K562 (cell line): ENCODE data around the gene ANAPC16. TPM values are rescaled to one million over a fixed set of nuclear protein-coding genes. Genes with fewer than 3 reads are reported as not detected.

Experiments used
- CHD2 ChIP-seq: IDR thresholded peaks from 2 replicates; pipeline ENCODE4 v1.6.1; 2011; ENCODE audit warnings: low read depth, low read length
- FOXJ3 ChIP-seq: sonication (generic); formaldehyde crosslinking; IDR thresholded peaks from 2 replicates; pipeline ENCODE4 v1.4.0; 2020; ENCODE audit warnings: mild to moderate bottlenecking, missing genetic modification reagents
- HIVEP1 ChIP-seq: fragments of 250-450 bp; sonication (Bioruptor Pico); IDR thresholded peaks from 2 replicates; pipeline ENCODE4 v1.4.0; 2020; ENCODE audit warnings: mild to moderate bottlenecking
- JUN ChIP-seq, 2 experiments: sonication (generic) in 1 of 2; formaldehyde crosslinking in 1 of 2; IDR thresholded peaks; 2 replicates each; pipeline versions ENCODE4 v1.6.1 to v1.8.0; 2012 to 2022; ENCODE audit warnings: borderline replicate concordance in 2 of 2, mild to moderate bottlenecking in 2 of 2, improper control_type of control experiment in 1 of 2, low read depth in 1 of 2, low read length in 1 of 2, missing genetic modification reagents in 1 of 2
- JUNB ChIP-seq: fragments of 450-650 bp; formaldehyde crosslinking; conservative IDR thresholded peaks from 2 replicates; pipeline ENCODE4 v1.4.0; 2020; ENCODE audit warnings: mild to moderate bottlenecking
- MAZ ChIP-seq, 2 experiments: fragments of 450-650 bp in 1 of 2; sonication (generic) in 1 of 2; formaldehyde crosslinking; IDR thresholded peaks in 1 of 2; conservative IDR thresholded peaks in 1 of 2; 2 replicates each; pipeline versions ENCODE4 v1.4.0 to v1.5.0; 2020; ENCODE audit warnings: mild to moderate bottlenecking in 1 of 2, missing genetic modification reagents in 1 of 2
- SIN3A ChIP-seq, 2 experiments: fragments of 150-350 bp in 1 of 2; IDR thresholded peaks; 2 replicates each; pipeline ENCODE4 v1.6.1; 2011 to 2016; ENCODE audit warnings: borderline replicate concordance in 2 of 2, low read depth in 2 of 2, low read length in 2 of 2, mild to moderate bottlenecking in 2 of 2, moderate library complexity in 2 of 2; ENCODE audit not compliant: control insufficient read depth in 1 of 2
- SMAD4 ChIP-seq: fragments of 250-450 bp; sonication (Bioruptor Pico); conservative IDR thresholded peaks from 2 replicates; pipeline ENCODE4 v1.8.0; 2021; ENCODE audit warnings: inconsistent platforms, mild to moderate bottlenecking, moderate library complexity
- TRIM28 ChIP-seq: fragments of 450-650 bp; IDR thresholded peaks from 2 replicates; pipeline ENCODE4 v1.6.1; 2017
- XRCC4 ChIP-seq: IDR thresholded peaks from one replicate; pipeline ENCODE4 v1.6.1; 2011; ENCODE audit not compliant: insufficient read depth, insufficient read length; ENCODE audit errors: extremely low read depth
- ZNF316 ChIP-seq: fragments of 450-650 bp; IDR thresholded peaks from 2 replicates; pipeline ENCODE4 v1.6.1; 2016
- ZNF583 ChIP-seq: fragments of 250-450 bp; sonication (Bioruptor Pico); IDR thresholded peaks from 2 replicates; pipeline ENCODE4 v1.4.0; 2020
- polyA plus RNA-seq, 8 experiments: library from polyadenylated mRNA; depleted of rRNA in 4 of 8; stranded (reverse) in 5 of 8; unstranded in 3 of 8; fragments of >200 nt; fragmentation: Nextera tagmentation in 2 of 8; fragmentation: Illumina TruSeq in 1 of 8; extraction: Ambion mirVana in 2 of 8; extraction: Trizol in 1 of 8; gene quantifications; 2 replicates each; pipeline versions ENCODE4 v1.2.1 to v1.2.3, GENCODE V29; 2011 to 2014; ENCODE audit warnings: inconsistent platforms in 1 of 8, missing spikeins in 1 of 8
- total RNA-seq, 7 experiments: library from RNA; depleted of rRNA in 6 of 7; stranded (reverse); fragments of >200 nt in 6 of 7; fragmentation: Illumina TruSeq in 2 of 7; extraction: Trizol in 2 of 7; gene quantifications; 2 replicates each; pipeline versions ENCODE4 v1.2.1 to v1.2.3, GENCODE V29; 2011 to 2021; ENCODE audit warnings: low replicate concordance in 1 of 7
- TF ChIP-seq, protein P1 (sequence below): fragments of 250-450 bp; sonication (Bioruptor Pico); IDR thresholded peaks from 2 replicates; pipeline ENCODE4 v1.8.0; 2021; ENCODE audit warnings: mild to moderate bottlenecking, moderate library complexity
- TF ChIP-seq, protein P2 (sequence below): fragments of 450-650 bp; formaldehyde crosslinking; IDR thresholded peaks from 2 replicates; pipeline ENCODE4 v1.4.0; 2020; ENCODE audit warnings: mild to moderate bottlenecking
- TF ChIP-seq, protein P3 (sequence below): fragments of 150-350 bp; conservative IDR thresholded peaks from 2 replicates; pipeline ENCODE4 v1.6.1; 2014; ENCODE audit warnings: low read length
- TF ChIP-seq, protein P4 (sequence below): sonication (generic); formaldehyde crosslinking; IDR thresholded peaks from 2 replicates; pipeline ENCODE4 v1.8.1; 2022; ENCODE audit warnings: missing genetic modification reagents
- TF ChIP-seq, protein P5 (sequence below): fragments of 450-650 bp; formaldehyde crosslinking; IDR thresholded peaks from 2 replicates; pipeline ENCODE4 v1.4.0; 2022; ENCODE audit warnings: missing genetic modification characterization

The ANAPC16 gene
- total and polyA plus RNA-seq, 9 of the 15 experiments (the other 6 are each of a cell fraction or from before 2014, with no cell fraction given): 42.6 to 208 (median 108) TPM

DNA sequence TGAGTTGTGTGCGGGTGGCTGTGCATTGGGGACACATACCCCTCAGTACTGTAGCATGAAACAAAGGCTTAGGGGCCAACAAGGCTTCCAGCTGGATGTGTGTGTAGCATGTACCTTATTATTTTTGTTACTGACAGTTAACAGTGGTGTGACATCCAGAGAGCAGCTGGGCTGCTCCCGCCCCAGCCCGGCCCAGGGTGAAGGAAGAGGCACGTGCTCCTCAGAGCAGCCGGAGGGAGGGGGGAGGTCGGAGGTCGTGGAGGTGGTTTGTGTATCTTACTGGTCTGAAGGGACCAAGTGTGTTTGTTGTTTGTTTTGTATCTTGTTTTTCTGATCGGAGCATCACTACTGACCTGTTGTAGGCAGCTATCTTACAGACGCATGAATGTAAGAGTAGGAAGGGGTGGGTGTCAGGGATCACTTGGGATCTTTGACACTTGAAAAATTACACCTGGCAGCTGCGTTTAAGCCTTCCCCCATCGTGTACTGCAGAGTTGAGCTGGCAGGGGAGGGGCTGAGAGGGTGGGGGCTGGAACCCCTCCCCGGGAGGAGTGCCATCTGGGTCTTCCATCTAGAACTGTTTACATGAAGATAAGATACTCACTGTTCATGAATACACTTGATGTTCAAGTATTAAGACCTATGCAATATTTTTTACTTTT, 59.7 kb downstream of the ANAPC16 start (continued):
- TF ChIP-seq ZNF583: peak; percentile 12; the same call in 1 of the 2 replicates
- no peak for TF ChIP-seq HIVEP1 (CRISPR knock-in tag)
- TF ChIP-seq CHD2: no peak
- peak in 1 of 2 experiments; percentile 95 for TF ChIP-seq MAZ (CRISPR knock-in tag; conservative IDR thresholded peaks at IDR 0.05 in 1 of 2, IDR thresholded peaks at IDR 0.05 in 1 of 2)
- peak; percentile 53; the same call in 1 of the 2 replicates for TF ChIP-seq JUNB (CRISPR knock-in tag)
- TF ChIP-seq, protein P1, sequence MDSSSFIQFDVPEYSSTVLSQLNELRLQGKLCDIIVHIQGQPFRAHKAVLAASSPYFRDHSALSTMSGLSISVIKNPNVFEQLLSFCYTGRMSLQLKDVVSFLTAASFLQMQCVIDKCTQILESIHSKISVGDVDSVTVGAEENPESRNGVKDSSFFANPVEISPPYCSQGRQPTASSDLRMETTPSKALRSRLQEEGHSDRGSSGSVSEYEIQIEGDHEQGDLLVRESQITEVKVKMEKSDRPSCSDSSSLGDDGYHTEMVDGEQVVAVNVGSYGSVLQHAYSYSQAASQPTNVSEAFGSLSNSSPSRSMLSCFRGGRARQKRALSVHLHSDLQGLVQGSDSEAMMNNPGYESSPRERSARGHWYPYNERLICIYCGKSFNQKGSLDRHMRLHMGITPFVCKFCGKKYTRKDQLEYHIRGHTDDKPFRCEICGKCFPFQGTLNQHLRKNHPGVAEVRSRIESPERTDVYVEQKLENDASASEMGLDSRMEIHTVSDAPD (CRISPR knock-in tag): no peak
- no peak for TF ChIP-seq JUN (IDR thresholded peaks at IDR 0.05; ENCODE audit: borderline replicate concordance, low read depth, low read length)
- TF ChIP-seq JUN (CRISPR knock-in tag; IDR thresholded peaks at IDR 0.05; ENCODE audit: borderline replicate concordance): no peak
- TF ChIP-seq FOXJ3 (CRISPR knock-in tag): no peak
- TF ChIP-seq, protein P2, sequence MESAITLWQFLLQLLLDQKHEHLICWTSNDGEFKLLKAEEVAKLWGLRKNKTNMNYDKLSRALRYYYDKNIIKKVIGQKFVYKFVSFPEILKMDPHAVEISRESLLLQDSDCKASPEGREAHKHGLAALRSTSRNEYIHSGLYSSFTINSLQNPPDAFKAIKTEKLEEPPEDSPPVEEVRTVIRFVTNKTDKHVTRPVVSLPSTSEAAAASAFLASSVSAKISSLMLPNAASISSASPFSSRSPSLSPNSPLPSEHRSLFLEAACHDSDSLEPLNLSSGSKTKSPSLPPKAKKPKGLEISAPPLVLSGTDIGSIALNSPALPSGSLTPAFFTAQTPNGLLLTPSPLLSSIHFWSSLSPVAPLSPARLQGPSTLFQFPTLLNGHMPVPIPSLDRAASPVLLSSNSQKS (CRISPR knock-in tag): peak; percentile 82; the same call in 1 of the 2 replicates
- no peak for TF ChIP-seq SMAD4 (CRISPR knock-in tag)
- TF ChIP-seq XRCC4: no peak
- TF ChIP-seq, protein P3, sequence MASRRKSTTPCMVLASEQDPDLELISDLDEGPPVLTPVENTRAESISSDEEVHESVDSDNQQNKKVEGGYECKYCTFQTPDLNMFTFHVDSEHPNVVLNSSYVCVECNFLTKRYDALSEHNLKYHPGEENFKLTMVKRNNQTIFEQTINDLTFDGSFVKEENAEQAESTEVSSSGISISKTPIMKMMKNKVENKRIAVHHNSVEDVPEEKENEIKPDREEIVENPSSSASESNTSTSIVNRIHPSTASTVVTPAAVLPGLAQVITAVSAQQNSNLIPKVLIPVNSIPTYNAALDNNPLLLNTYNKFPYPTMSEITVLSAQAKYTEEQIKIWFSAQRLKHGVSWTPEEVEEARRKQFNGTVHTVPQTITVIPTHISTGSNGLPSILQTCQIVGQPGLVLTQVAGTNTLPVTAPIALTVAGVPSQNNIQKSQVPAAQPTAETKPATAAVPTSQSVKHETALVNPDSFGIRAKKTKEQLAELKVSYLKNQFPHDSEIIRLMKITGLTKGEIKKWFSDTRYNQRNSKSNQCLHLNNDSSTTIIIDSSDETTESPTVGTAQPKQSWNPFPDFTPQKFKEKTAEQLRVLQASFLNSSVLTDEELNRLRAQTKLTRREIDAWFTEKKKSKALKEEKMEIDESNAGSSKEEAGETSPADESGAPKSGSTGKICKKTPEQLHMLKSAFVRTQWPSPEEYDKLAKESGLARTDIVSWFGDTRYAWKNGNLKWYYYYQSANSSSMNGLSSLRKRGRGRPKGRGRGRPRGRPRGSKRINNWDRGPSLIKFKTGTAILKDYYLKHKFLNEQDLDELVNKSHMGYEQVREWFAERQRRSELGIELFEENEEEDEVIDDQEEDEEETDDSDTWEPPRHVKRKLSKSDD: no peak
- TF ChIP-seq ZNF316: no peak
- TF ChIP-seq, protein P4, sequence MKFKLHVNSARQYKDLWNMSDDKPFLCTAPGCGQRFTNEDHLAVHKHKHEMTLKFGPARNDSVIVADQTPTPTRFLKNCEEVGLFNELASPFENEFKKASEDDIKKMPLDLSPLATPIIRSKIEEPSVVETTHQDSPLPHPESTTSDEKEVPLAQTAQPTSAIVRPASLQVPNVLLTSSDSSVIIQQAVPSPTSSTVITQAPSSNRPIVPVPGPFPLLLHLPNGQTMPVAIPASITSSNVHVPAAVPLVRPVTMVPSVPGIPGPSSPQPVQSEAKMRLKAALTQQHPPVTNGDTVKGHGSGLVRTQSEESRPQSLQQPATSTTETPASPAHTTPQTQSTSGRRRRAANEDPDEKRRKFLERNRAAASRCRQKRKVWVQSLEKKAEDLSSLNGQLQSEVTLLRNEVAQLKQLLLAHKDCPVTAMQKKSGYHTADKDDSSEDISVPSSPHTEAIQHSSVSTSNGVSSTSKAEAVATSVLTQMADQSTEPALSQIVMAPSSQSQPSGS (CRISPR knock-in tag): no peak
- TF ChIP-seq SIN3A (IDR thresholded peaks at IDR 0.05; ENCODE audit: borderline replicate concordance in 2 of 2, control insufficient read depth in 1 of 2, low read depth in 2 of 2, low read length in 2 of 2): peak; percentile 78 to 87; a peak in 3 of 4 replicates
- TF ChIP-seq TRIM28: no peak
- TF ChIP-seq, protein P5, sequence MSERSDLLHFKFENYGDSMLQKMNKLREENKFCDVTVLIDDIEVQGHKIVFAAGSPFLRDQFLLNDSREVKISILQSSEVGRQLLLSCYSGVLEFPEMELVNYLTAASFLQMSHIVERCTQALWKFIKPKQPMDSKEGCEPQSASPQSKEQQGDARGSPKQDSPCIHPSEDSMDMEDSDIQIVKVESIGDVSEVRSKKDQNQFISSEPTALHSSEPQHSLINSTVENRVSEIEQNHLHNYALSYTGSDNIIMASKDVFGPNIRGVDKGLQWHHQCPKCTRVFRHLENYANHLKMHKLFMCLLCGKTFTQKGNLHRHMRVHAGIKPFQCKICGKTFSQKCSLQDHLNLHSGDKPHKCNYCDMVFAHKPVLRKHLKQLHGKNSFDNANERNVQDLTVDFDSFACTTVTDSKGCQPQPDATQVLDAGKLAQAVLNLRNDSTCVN (CRISPR knock-in tag): peak; percentile 78; the same call in 1 of the 2 replicates
